Measurements from ENCODE around the gene FRMPD4.

Gene FRMPD4

DNA sequence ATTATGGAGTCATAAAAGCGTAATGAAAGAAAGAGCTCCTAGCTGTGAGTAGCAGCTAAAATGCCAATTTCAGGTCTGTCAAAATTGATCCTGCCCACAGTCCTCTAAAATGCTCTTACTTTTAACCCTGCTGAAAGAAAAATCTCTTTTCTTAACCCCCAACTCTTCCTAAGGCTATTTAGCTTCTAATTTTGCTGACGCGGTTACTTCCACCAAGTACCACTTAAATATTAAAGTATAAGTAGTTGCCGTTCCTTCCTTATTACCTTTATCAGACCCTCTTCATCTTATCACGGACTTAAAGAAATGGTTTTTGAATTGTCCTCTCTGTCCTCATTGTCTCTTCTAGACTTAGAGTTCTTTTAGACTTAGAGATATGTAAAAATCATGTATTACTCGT is 272.2 kb downstream of the FRMPD4 start:
- no peak for DNase-seq (ENCODE audit: low read depth, low spot score)
- H3K4me3 ChIP-seq (ENCODE audit: low read length) = no peak overlapping the region

DNA sequence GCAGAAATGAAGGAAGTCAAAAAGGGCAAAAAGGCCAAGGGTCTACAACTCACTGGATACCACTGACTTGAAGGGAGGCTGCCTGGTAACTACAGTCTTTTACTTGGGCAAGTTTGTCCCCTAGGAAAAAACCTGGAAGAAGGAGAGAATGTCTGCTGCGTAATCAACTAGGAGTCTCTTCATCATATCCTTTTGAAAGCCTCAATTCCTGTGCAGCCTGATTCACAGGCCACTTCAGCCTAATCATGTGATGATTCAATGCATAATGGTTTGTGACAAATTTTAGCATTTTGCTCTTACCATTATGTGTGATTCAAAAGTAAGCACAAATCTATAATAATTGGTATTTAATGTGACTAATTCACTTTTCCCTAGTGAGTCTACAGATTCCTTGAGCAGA is 273.6 kb downstream of the FRMPD4 start:
- no peak for DNase-seq (ENCODE audit: low read depth, low spot score)

GRCh38 chrX:12412561-12412960 is 274.3 kb downstream of the FRMPD4 start:
- DNase-seq (ENCODE audit: low read depth, low spot score) = no peak
- H3K4me3 ChIP-seq (ENCODE audit: low read length) = no peak overlapping the region

More for the DNA sequence above, 273.6 kb downstream of the FRMPD4 start:
- no peak overlapping the region for H3K4me3 ChIP-seq (ENCODE audit: low read length)

DNA sequence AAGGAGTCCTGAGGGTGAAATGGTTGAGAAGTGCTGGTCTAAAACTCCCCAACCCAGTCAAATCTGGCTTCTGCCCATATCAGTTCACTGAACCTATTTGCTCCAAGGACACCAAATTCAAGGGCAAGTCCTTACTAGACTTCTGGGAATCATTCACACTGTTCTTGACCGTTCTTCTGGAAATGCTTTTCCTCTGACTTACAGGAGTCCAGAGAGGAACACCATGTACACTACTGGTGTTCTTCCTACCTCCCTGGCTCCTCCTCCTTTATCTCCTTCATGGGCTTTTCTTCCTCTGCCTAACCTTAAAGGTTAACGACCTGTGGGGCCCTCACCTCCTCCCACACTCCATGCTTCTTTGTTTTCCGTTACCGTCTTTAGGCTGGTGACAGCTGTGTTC is 281.3 kb downstream of the FRMPD4 start:
- no peak overlapping the region for H3K4me3 ChIP-seq (ENCODE audit: low read length)
- DNase-seq (ENCODE audit: low read depth, low spot score) = no peak

DNA sequence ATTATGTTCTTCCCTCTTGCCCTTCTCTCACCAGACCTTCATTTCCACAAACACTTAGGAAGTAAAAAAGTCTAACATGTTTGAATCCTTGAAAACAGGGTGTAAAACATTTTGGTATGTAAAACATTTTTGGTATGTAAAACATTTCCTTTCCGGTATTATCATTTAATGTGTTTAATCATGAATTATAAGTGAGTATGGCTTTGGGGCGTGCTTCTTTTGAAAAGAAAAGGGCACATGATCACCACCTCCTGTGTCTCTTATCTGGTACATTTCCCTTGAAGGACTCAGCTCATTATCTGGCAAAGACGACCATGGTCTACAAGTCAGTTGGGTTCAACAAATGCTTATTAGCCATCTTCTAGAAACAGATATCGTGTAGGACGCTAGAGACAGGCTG is 283.6 kb downstream of the FRMPD4 start:
- DNase-seq (ENCODE audit: low read depth, low spot score) = no peak
- no peak overlapping the region for H3K4me3 ChIP-seq (ENCODE audit: low read length)

DNA sequence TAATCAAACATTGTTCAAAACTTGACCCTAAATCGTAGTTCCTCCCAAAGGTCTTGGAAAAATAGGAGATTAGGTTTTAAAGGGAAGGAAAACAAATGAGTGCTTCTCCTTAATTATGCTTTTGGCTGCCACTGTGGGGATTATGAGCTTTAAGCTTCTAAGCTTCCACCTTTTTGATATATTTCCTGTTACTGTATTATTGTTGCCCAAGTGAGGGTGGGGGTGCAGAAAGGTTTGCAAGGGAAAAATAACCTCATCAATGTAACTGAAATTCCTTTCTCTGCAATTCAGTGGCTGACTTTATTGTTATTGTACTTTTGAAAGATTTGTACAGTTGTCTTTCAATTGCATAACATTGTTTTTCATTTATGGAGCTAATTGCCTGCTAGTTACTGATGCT is 285.1 kb downstream of the FRMPD4 start:
- H3K4me3 ChIP-seq (ENCODE audit: low read length) = no peak overlapping the region
- no peak for DNase-seq (ENCODE audit: low read depth, low spot score)

GRCh38 chrX:12425496-12425895 is 287.2 kb downstream of the FRMPD4 start:
- H3K4me3 ChIP-seq (ENCODE audit: low read length) = no peak overlapping the region
- no peak for DNase-seq (ENCODE audit: low read depth, low spot score)

DNA sequence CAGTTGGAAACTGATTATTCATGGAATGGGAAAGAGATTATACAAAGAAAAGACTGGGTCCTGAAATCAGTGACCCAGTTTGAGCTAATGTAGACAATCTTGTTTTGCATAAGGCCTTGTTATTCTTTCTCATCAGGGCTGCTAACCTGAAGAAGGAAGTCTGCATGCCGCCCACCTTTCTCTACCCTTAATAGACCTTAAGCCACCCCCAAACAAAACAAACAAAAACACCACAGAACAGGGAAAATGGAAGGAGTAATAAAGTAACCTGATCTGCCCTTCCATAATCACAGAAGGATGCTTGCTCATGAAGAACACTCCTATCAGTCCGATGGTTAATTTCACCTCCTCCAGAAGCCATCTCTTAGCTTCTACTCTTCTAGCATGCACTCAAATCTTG is 288.1 kb downstream of the FRMPD4 start:
- no peak for DNase-seq (ENCODE audit: low read depth, low spot score)
- no peak overlapping the region for H3K4me3 ChIP-seq (ENCODE audit: low read length)

- no peak overlapping the region for H3K4me3 ChIP-seq (ENCODE audit: low read length)
- no peak for DNase-seq (ENCODE audit: low read depth, low spot score)
Observed at GRCh38 chrX:12434493-12434892, 296.2 kb downstream of the FRMPD4 start.

DNA sequence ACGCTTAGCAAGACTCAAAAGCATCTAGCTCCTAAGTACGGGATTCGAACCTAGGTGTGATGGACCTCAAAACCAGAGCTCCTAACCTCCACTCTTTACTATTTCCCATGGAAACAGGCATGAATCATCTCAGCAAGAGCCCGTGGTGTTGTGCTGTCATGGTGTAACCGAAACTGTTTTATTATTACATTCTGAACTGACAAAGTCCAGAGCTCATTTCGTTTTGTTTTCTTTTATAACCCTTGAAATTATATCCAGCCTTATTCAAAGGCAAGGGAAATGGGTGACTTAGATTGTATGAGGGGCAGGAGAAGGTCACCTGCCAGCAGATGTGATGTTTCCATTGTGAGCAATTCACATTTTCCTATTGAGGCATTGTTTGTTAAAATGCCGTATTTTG is 301.1 kb downstream of the FRMPD4 start:
- no peak for DNase-seq (ENCODE audit: low read depth, low spot score)
- no peak overlapping the region for H3K4me3 ChIP-seq (ENCODE audit: low read length)

GRCh38 chrX:12440246-12440645 is 302.0 kb downstream of the FRMPD4 start:
- H3K4me3 ChIP-seq (ENCODE audit: low read length) = no peak overlapping the region
- DNase-seq (ENCODE audit: low read depth, low spot score) = no peak

- no peak overlapping the region for H3K4me3 ChIP-seq (ENCODE audit: low read length)
- DNase-seq (ENCODE audit: low read depth, low spot score) = no peak
Observed at GRCh38 chrX:12441381-12442128, 303.3 kb downstream of the FRMPD4 start.

DNA sequence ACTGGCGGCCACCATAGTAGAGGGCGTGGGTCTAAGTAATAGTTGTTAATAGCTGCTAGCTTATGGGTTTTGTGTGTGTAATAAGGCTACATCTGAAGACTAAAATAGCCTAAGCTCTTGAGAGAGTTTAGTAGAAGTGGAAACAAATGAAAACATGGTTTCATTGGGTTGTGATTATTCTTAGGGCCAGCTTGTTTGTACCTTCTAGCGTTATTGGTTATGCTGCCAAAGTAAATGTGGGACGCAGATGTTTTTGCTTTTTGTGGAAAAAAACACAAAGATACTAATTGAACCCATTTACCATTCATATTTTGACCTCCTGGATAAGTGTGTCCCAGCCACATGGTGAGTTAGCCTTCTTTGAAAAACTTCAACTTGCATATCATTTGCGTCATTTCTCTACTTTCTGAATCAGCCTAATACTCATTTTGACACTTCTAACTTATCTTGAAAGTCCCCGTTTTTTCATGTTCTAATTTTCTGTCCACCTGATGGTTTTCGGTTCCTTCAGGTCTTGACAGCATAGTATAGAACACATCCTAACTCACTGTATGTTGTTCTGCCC is 305.3 kb downstream of the FRMPD4 start:
- no peak overlapping the region for H3K4me3 ChIP-seq (ENCODE audit: low read length)
- no peak for DNase-seq (ENCODE audit: low read depth, low spot score)

DNA sequence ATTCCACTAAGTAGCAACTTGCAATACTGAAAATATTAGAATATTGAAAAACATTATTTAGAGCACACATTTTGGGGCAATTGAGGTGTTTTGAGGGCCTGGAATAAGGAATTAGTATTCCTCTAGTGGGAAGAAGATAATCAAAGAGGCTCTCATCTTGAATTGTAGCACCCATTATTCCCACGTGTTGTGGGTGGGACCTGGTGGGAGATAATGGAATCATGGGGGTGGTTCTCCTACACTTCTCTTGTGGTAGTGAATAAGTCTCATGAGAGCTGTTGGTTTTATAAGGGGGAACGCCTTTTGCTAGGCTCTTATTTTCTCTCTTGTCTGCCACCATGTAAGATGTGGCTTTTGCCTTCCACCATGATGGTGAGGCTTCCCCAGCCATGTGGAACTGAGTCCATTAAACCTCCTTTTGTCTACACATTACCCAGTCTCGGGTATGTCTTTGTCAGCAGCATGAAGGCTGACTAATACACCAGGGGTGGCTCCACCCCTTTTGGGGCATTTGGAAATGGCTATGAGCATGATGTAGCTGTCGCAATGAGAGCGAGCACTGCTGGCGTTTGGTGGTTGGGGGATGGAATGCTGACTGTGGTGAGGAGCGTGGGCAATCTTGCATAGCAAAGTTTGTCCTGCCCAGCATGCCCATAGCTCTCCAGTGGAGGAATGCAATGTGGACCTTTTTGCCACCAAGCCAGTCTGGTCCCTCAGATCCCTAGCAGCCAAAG is 308.2 kb downstream of the FRMPD4 start:
- no peak overlapping the region for H3K4me3 ChIP-seq (ENCODE audit: low read length)
- DNase-seq (ENCODE audit: low read depth, low spot score) = no peak

- DNase-seq (ENCODE audit: low read depth, low spot score) = no peak
Observed at GRCh38 chrX:12447448-12448064, 309.3 kb downstream of the FRMPD4 start.

GRCh38 chrX:12452268-12452667 is 314.0 kb downstream of the FRMPD4 start:
- DNase-seq (ENCODE audit: low read depth, low spot score) = no peak

More at GRCh38 chrX:12447448-12448064, 309.3 kb downstream of the FRMPD4 start:
- no peak overlapping the region for H3K4me3 ChIP-seq (ENCODE audit: low read length)

DNA sequence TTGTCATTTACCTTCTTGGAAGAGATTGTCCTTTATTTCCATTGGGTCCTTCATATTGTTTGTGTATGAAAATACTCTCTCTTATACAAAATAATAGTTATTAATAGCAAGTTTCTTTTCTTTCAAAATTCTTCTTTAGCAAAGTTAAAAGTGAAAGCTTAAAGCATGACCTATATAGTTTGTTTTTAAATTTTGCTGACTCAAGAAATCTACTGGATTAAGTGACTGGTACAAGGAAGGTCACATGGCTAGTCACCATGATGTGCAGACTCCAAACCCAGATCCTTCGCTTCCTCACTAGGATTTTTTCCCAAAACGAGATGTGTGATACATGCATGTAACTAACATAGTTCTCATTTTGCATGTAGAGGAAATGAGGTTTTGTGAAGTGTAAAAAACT is 322.7 kb downstream of the FRMPD4 start:
- no peak for DNase-seq (ENCODE audit: low read depth, low spot score)

More at GRCh38 chrX:12452268-12452667, 314.0 kb downstream of the FRMPD4 start:
- no peak overlapping the region for H3K4me3 ChIP-seq (ENCODE audit: low read length)

DNA sequence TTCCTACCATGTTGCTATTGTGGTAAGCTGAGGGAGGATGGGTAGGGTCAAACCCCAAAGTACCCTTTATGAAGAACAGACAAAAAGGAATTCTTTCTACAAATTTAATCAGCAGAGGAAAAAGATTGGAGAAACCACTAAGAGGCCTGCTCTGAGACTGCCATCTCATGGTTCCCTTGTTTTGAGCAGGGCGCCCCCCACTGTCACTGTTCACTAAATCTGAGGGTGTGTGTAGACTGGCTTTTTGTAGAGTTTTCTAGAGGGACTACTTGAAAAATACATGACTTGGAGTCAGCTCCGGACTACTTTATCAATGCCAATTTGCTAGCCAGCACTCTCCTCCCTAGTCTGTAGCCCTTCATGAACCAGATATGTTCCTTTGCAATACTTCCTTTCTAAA is 324.8 kb downstream of the FRMPD4 start:
- no peak for DNase-seq (ENCODE audit: low read depth, low spot score)
- H3K4me3 ChIP-seq (ENCODE audit: low read length) = no peak overlapping the region

More for the DNA sequence above, 322.7 kb downstream of the FRMPD4 start:
- H3K4me3 ChIP-seq (ENCODE audit: low read length) = no peak overlapping the region

DNA sequence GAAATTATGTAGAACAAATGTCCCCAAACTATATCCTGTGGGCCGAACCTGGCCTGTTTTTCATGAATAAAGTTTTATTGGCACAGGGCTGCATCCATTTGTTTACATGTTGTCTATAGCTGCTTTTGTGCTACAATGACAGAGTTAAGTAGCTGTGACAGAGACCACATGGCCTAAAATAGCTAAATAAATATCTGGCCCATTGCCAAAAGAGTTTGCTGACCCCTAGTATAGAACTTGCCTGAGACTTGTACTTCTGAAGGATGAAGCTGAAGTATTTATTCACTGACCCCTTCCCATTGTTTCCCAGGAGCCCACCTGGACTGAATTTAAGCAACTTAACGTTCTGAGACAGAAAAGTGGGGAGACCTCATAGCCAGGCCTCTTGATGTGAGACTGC is 325.6 kb downstream of the FRMPD4 start:
- DNase-seq (ENCODE audit: low read depth, low spot score) = no peak
- no peak overlapping the region for H3K4me3 ChIP-seq (ENCODE audit: low read length)

- DNase-seq (ENCODE audit: low read depth, low spot score) = no peak
- no peak overlapping the region for H3K4me3 ChIP-seq (ENCODE audit: low read length)
Observed at GRCh38 chrX:12467321-12467720, 329.0 kb downstream of the FRMPD4 start.

All from Jurkat, Clone E6-1 (cell line).